ENCODE measurements around the gene PLA2G15.
"Not testable (repeated sequence)": the region's sequence is repeated elsewhere in the genome, so short reads cannot be mapped to it uniquely, and the experiment has no call there.

Gene PLA2G15

GRCh38 chr16:68279726-68280558 is 34.8 kb downstream of the PLA2G15 start:
- DNase-seq (ENCODE audit: low read depth in 2 of 2), result no peak

DNA sequence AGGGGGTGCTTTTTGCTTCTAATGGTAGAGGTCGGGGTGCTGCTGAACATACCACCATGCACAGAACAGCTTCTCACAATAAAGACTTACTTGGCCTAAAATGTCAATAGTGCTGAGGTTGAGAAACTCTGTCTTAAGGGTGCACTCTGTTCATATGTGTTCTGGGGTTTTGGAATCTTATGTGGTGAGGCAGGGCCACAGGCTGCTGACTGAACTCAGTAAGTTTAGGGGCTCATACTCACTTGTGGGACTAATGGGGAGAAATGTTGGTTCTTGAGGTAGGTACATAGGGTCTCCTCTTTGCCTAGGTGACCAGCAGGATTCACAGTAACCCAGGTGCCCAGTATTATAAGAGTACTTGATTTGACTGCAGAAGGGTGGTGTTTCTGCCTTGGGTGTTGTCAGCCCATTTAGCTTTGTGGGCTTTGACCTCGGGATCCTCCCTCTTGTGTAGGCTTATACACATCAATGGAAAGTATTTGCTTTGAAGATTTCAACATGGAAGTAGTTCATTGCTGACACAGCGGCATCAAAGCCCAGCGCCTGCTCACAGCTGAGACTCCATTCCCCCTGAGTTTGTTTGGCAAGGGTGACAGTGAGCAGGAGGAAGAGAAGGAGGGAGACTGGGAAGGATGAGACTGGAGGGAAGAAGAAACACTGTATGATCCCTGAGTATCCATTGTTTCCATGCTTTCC is 36.3 kb downstream of the PLA2G15 start:
- DNase-seq (ENCODE audit: low read depth in 2 of 2), result no peak

- DNase-seq (ENCODE audit: low read depth in 2 of 2), result no peak
Measured at GRCh38 chr16:68282064-68282452, 36.9 kb downstream of the PLA2G15 start.

DNA sequence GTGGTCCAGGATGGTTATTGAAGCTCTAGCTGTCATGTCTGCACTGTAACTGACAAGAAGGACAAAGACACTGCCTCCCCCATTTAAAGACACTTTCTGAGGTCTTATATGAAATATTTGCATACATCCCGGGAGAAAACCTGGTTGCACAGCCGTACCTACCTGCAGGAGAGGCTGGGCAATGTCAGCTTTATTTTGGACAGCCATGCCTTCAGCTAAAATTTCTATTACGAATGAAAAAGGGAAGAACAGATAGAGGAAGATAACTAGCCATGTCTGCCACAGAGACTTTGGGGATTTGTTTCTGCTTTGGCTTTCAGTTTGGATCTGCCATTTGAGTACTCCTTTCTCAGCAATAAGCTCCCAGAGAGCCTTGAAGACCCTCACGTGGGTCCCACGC is 38.2 kb downstream of the PLA2G15 start:
- DNase-seq (ENCODE audit: low read depth in 2 of 2), result no peak

DNA sequence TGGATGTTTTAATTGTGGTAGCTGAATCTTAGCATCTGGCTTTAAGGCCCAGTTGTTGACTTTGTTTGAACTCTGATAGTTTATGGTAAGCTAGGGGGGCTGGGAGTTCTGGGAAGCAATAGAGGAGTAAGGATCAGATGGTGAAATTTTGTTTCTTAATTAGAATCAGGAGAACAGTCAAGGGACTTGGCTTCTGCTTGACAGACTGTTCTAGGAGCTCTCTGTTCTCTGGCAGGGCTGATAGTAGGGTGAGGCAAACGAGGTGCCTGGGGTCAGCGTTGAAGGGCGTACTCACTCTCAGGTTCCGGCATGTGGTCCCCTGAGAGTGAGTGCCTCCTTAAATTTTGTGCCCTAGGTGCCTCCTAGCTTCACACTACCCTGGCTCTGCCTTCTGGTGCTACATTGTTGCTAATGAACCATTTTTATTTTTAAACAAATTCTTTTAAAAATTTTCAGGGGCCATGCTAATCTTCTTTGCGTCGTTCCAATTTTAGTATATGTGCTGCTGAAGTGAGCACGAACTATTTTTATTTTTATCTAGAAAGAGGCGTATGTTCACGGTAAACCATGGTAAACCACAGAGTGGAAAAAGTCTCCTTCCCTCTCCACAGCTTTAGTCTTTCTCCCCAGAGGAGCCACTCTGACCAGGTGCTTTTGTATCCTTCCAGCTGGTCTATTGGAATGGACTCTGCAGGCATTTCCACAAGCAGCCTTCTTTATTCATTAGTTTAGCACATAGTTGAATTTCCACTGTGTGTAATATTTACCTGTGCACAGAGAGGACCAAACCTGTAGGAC is 38.8 kb downstream of the PLA2G15 start:
- no peak for DNase-seq (ENCODE audit: low read depth in 2 of 2)

- DNase-seq (ENCODE audit: low read depth in 2 of 2), result no peak
Measured at GRCh38 chr16:68284847-68285246, 39.7 kb downstream of the PLA2G15 start.

- DNase-seq (ENCODE audit: low read depth in 2 of 2), result no peak
Measured at GRCh38 chr16:68285683-68286082, 40.5 kb downstream of the PLA2G15 start.

DNA sequence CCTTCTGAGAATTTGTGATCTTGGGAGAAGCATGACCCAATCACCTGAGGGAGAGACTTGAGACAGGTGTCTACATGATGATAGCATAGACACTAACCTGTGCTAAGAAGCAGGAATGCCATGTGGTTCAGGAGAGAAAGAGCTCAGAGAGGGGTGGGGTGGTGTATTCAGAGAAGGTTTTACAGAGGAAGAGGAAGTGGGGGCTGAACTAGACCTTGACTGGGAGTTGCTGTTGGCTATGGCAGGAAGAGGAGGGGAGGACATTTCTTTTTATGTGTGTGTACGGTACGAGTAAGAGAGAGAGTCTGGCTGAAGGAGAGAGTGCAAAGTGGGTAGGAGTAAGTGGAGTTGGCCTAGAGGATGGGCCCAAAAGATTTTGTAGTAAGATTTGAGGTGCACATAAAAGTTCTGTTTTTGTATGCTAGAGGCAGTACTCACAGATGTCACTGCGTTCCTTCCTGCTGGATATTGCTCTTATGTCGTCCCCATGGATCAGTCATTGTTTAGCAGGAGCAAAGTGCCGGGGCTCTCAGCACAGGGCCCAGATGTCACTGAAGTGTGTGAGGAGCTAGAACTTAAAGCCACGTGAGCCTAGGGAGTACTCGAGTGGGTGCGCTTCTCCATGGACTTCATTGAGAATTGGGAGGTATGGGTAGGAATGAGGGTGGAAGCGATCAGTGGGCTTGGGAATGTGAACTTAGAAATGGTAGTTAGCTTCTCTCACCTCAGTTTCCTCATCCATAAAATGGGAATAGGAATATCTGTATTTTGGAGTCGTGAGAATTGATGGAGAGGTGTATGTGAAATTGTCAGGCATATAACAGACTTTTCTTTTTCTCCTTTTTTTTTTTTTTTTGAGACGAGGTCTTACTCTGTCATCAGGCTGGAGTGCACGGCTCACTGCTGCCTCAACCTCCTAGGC is 41.2 kb downstream of the PLA2G15 start:
- DNase-seq (ENCODE audit: low read depth in 2 of 2), result no peak

- DNase-seq (ENCODE audit: low read depth in 2 of 2), result no peak
Measured at GRCh38 chr16:68287276-68288251, 42.4 kb downstream of the PLA2G15 start.

- DNase-seq (ENCODE audit: low read depth in 2 of 2), result no peak
Measured at GRCh38 chr16:68288252-68288650, 43.1 kb downstream of the PLA2G15 start.

DNA sequence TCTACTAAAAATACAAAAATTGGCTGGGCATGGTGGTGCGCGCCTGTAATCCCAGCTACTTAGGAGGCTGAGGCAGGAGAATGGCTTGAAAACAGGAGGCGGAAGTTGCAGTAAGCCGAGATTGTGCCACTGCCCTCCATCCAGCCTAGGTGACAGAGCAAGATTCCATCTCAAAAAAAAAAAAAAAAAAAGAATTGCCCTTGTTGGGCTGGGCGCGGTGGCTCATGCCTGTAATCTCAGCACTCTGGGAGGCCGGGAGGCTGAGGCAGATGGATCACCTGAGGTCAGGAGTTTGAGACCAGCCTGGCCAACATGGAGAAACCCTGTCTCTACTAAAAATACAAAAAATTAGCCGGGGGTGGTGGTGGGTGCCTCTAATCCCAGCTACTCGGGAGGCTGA is 43.6 kb downstream of the PLA2G15 start:
- DNase-seq (ENCODE audit: low read depth in 2 of 2), result not testable (repeated sequence)

- no peak for DNase-seq (ENCODE audit: low read depth in 2 of 2)
Measured at GRCh38 chr16:68289202-68289601, 44.0 kb downstream of the PLA2G15 start.

- DNase-seq (ENCODE audit: low read depth in 2 of 2), result no peak
Measured at GRCh38 chr16:68289621-68290329, 44.6 kb downstream of the PLA2G15 start.

GRCh38 chr16:68290450-68290849 is 45.3 kb downstream of the PLA2G15 start:
- DNase-seq (ENCODE audit: low read depth in 2 of 2), result no peak

GRCh38 chr16:68291227-68291626 is 46.1 kb downstream of the PLA2G15 start:
- no peak for DNase-seq (ENCODE audit: low read depth in 2 of 2)

DNA sequence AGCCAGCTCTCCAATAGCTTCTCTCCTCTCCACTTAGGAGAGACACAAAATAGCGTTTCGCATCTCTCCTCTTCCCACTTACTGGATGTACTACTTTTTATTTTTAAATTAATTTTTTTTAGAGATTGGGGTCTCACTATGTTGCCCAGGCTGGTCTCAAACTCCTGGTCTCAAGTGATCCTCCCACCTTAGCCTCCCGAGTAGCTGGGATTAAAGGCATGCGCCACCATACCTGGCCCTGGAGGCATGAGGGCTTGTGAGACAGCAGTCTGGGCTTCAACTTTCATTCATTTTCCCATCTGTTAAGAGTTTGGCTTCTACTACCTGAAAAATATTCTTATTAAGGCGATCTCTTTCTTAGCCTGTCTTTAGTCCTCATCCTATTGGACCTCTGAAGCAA is 47.3 kb downstream of the PLA2G15 start:
- DNase-seq (ENCODE audit: low read depth in 2 of 2), result no peak

GRCh38 chr16:68296291-68296690 is 51.1 kb downstream of the PLA2G15 start:
- no peak for DNase-seq (ENCODE audit: low read depth in 2 of 2)

DNA sequence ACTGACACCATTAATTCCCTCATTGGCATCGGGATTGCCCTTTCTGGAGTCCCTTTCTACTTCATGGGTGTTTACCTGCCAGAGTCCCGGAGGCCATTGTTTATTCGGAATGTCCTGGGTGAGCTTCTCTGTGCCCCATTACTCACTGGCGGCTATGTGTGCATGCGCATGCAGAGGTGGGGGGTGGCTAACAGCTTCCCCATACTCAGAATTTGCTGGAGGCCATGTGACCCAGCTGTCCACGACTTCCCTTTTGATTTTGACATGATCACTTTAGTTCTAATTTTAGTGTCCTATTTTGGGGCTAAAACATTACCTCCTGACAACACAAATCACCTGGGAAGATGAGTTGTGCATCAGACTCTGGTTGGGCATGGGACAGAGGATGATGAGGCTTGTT is 51.5 kb downstream of the PLA2G15 start:
- DNase-seq (ENCODE audit: low read depth in 2 of 2), result no peak

DNA sequence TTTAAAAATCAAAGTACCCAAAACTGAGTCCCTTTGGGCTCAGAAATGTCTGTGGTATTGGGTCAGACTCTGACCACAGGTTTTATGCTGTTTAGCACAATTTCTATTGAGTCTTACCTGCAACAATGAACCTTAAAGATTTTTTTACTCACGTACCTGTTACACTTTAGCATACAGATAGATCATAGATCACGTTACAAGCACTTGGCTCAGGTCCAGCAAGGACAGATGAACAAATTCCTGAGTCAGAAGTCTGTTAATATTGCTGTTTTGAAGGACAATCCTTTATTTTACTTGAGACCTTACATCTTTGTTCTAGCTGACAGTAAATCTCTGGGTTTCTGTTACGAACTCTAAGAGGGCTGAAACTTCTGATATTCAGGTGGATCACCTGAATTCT is 52.7 kb downstream of the PLA2G15 start:
- DNase-seq (ENCODE audit: low read depth in 2 of 2), result no peak

- DNase-seq (ENCODE audit: low read depth in 2 of 2), result no peak
Measured at GRCh38 chr16:68298312-68298711, 53.1 kb downstream of the PLA2G15 start.
